Epithelial cell of proximal tubule (primary cell): ENCODE data around the gene EIF4E3. TPM values are rescaled to one million over a fixed set of nuclear protein-coding genes. Genes with fewer than 3 reads are reported as not detected.
A peak's percentile ranks its signal among the peaks of the same experiment; 100 is the strongest.

Experiments used
- DNase-seq: peaks from one replicate; pipeline ENCODE4 v3.0.0-alpha.2; 2011; ENCODE audit warnings: low read depth
- H3K4me3 ChIP-seq: 2 replicates; pipeline ENCODE4 v1.5.1; 2011; ENCODE audit warnings: low read depth, mild to moderate bottlenecking, low read length
- CTCF ChIP-seq: conservative IDR thresholded peaks from 2 replicates; pipeline ENCODE4 v1.5.1; 2012; ENCODE audit warnings: low read depth, mild to moderate bottlenecking, low read length
- total RNA-seq: library from RNA; depleted of rRNA; stranded (reverse); fragments of >200 nt; gene quantifications from 2 replicates; pipeline ENCODE4 v1.2.3, GENCODE V29; 2015

Gene EIF4E3
- total RNA-seq: 2.5 and 2.7 TPM in 2 replicates

GRCh38 chr3:71725271-71725991 is at the start of gene EIF4E3:
Gene EIF4E3, minus strand, starts transcription at chr3:71725402. Its CDS starts 35 bp downstream, at chr3:71725367.
- no peak for DNase-seq
- no peak for TF ChIP-seq CTCF
- H3K4me3 ChIP-seq: peak within 1 kb of the TSS; percentile 87

DNA sequence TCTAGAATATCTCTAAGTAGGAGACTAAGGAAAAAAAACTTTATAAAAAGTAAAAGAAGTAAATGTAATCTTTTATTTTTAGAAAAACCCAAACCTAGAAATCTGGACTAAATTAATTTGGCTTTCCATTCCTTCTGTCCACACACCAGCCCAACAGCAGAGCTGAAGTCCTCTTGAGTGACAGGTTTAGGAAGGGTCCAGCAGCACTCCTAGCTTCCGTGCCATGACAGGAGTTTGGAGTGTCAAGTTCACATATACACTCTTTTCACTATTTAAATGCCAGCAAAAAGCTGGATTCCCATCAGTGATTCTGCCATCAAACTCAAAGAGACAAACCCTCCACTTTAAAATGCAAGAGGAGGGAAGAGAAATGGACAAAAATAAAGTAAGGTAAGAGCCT is 46.7 kb upstream of the EIF4E3 start:
- no peak overlapping the region for H3K4me3 ChIP-seq
- no peak for DNase-seq
- TF ChIP-seq CTCF: no peak

DNA sequence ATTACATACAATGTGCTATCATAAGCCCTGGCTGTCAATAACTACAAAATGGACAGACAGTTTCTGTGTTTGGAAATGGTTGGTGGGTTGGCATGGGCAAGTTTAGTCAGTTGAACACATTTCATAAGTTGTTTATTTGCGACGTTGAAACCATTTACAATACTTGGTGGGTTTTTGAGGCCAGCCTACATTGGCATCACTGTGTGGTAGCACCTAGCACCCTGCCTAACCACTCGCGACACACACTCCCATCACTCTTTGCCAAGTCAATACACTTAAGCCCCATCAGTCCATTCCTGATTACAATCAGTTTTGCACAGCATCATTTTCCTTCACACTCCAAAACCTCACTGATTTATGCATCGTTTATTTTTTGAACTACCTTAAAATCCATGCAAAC is 45.9 kb upstream of the EIF4E3 start:
- no peak overlapping the region for H3K4me3 ChIP-seq
- no peak for TF ChIP-seq CTCF
- no peak for DNase-seq

GRCh38 chr3:71763426-71763825 is 38.2 kb upstream of the EIF4E3 start:
- DNase-seq: no peak
- H3K4me3 ChIP-seq: no peak overlapping the region
- TF ChIP-seq CTCF: no peak

- no peak for TF ChIP-seq CTCF
- no peak for DNase-seq
- no peak overlapping the region for H3K4me3 ChIP-seq
Observed at GRCh38 chr3:71760140-71760539, 34.9 kb upstream of the EIF4E3 start.

GRCh38 chr3:71759401-71759800 is 34.2 kb upstream of the EIF4E3 start:
- no peak overlapping the region for H3K4me3 ChIP-seq
- DNase-seq: no peak
- TF ChIP-seq CTCF: no peak

DNA sequence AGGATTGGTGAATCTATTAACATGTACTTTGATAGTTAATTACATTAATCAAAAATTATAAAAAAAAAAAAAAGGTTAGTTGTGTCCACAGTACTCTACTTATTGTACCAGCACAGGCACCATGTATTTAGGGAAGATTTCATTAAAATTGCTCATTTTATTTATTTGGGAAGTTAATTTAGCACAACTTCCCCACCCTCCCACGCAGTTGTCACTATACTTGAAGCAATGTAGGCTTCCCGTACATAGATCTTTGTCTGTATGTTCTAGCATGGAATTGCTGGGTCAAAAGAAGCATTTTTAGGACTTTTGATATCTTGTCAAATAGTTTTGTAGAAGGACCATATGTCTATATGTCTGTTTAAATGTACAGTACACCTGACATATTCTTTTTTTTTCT is 32.9 kb upstream of the EIF4E3 start:
- DNase-seq: no peak
- no peak for TF ChIP-seq CTCF
- no peak overlapping the region for H3K4me3 ChIP-seq
